Mucosa of descending colon (tissue), 3 donors: ENCODE measurements around the gene FTO. TPM values are rescaled to one million over a fixed set of nuclear protein-coding genes. Genes with fewer than 3 reads are reported as not detected.

Experiments used
- ATAC-seq: fragments of 200-7000 bp; cut with Tn5 transposase; one replicate; pipeline ENCODE4 v1.9.1; 2020; ENCODE audit warnings: mild to moderate bottlenecking, moderate library complexity
- DNase-seq, 3 donors: peaks; one replicate each; pipeline ENCODE4 v3.0.0-alpha.2; 2020
- H3K36me3 ChIP-seq: fragments of 200-600 bp; one replicate; pipeline ENCODE4 v1.8.0; 2021; ENCODE audit warnings: low read depth, mild to moderate bottlenecking
- H3K4me1 ChIP-seq: fragments of 200-600 bp; one replicate; pipeline ENCODE4 v1.8.0; 2021; ENCODE audit warnings: low read depth, mild to moderate bottlenecking
- H3K4me3 ChIP-seq: fragments of 200-600 bp; one replicate; pipeline ENCODE4 v1.8.0; 2021; ENCODE audit warnings: mild to moderate bottlenecking
- H3K9me3 ChIP-seq: fragments of 200-600 bp; one replicate; pipeline ENCODE4 v1.8.0; 2021; ENCODE audit warnings: mild to moderate bottlenecking
- CTCF ChIP-seq: fragments of 200-600 bp; IDR thresholded peaks from one replicate; pipeline ENCODE4 v1.8.0; 2022; ENCODE audit warnings: antibody characterized with exemption, mild to moderate bottlenecking
- intact Hi-C, 2 donors: fragments of 100-400 bp; cut with DNase I in 1 of 2; cut with micrococcal nuclease in 1 of 2; formaldehyde crosslinking; loops; one replicate each; pipeline versions ENCODE4 v1.11.0 to v1.11.1; 2022; cut with DNase I, micrococcal nuclease
- total RNA-seq, 3 donors: library from RNA; stranded (reverse); fragmentation: NEBNext Ultra II Directional in 2 of 3; extraction: Animal tissue kit (Norgen Biotek cat#: 25700) in 2 of 3; gene quantifications; one replicate each; pipeline versions ENCODE4 v1.2.1 to v1.2.4, GENCODE V29; 2021 to 2023
- donor health status: DM: no; HTN: no; CAD: no; lungs with moderate emphysema.
- donor health status: DM: no; HTN: no; CAD: no.
- donor health status: DM: no; HTN: yes; CAD: no.

Gene FTO
- total RNA-seq, 3 donors from 2014 or later: 38.0 to 81.7 (median 39.1) TPM

- Histone ChIP-seq H3K9me3 (no peaks in the 10 kb centered on the region), H3K4me1 (no peaks in the 10 kb centered on the region), H3K36me3 (no peaks in the 10 kb centered on the region), H3K4me3 (no peak overlapping the region)
- no peak for ATAC-seq
- intact Hi-C loops: no loop called here
- DNase-seq: no peak
- no peak for TF ChIP-seq CTCF
Measured at GRCh38 chr16:54086791-54087190, 382.8 kb downstream of the FTO start.

- DNase-seq (no peak), ATAC-seq (no peak)
- Histone ChIP-seq H3K36me3 (no peaks in the 10 kb centered on the region), H3K9me3 (no peaks in the 10 kb centered on the region), H3K4me3 (no peak overlapping the region), H3K4me1 (no peaks in the 10 kb centered on the region)
- intact Hi-C loops: no loop called here
- TF ChIP-seq CTCF: no peak
Measured at GRCh38 chr16:54090602-54091001, 386.6 kb downstream of the FTO start.

GRCh38 chr16:54093281-54093680 is 389.3 kb downstream of the FTO start:
- no peak for ATAC-seq
- Histone ChIP-seq H3K4me3 (no peak overlapping the region), H3K36me3 (no peaks in the 10 kb centered on the region), H3K9me3 (no peaks in the 10 kb centered on the region), H3K4me1 (no peaks in the 10 kb centered on the region)
- TF ChIP-seq CTCF: no peak
- no peak for DNase-seq
- intact Hi-C loops: no loop called here

GRCh38 chr16:54094641-54095040 is 390.7 kb downstream of the FTO start:
- no peak for ATAC-seq
- intact Hi-C loops: no loop called here
- DNase-seq: no peak
- H3K4me3 ChIP-seq: no peak overlapping the region
- no peaks in the 10 kb centered on the region for H3K4me1 ChIP-seq
- no peaks in the 10 kb centered on the region for H3K36me3 ChIP-seq
- no peak for TF ChIP-seq CTCF
- no peaks in the 10 kb centered on the region for H3K9me3 ChIP-seq

GRCh38 chr16:54096607-54097006 is 392.7 kb downstream of the FTO start:
- intact Hi-C loops: no loop called here
- H3K36me3 ChIP-seq: no peaks in the 10 kb centered on the region
- no peaks in the 10 kb centered on the region for H3K9me3 ChIP-seq
- no peak for TF ChIP-seq CTCF
- ATAC-seq (no peak), DNase-seq (no peak)
- H3K4me3 ChIP-seq: no peak overlapping the region
- no peaks in the 10 kb centered on the region for H3K4me1 ChIP-seq

GRCh38 chr16:54097774-54098173 is 393.8 kb downstream of the FTO start:
- no peaks in the 10 kb centered on the region for H3K4me1 ChIP-seq
- intact Hi-C loops: no loop called here

More at GRCh38 chr16:54097774-54098173, 393.8 kb downstream of the FTO start:
- ATAC-seq (no peak), DNase-seq (no peak)
- no peak for TF ChIP-seq CTCF
- no peaks in the 10 kb centered on the region for H3K36me3 ChIP-seq
- no peaks in the 10 kb centered on the region for H3K9me3 ChIP-seq
- H3K4me3 ChIP-seq: no peak overlapping the region
